AML-193 (cell line): ENCODE results near the gene TSPAN16.
"Not testable (repeated sequence)": the region's sequence is repeated elsewhere in the genome, so short reads cannot be mapped to it uniquely, and the experiment has no call there.

Experiments
- DNase-seq, 2 experiments: peaks; one replicate each; lab custom pipeline; 2025; lab: John Stamatoyannopoulos, UW

Gene TSPAN16

GRCh38 chr19:11320278-11320995 is 24.5 kb downstream of the TSPAN16 start:
- peak; percentile 38 for DNase-seq

GRCh38 chr19:11321191-11322126 is 25.5 kb downstream of the TSPAN16 start:
- DNase-seq = no peak

GRCh38 chr19:11322269-11323024 is 26.5 kb downstream of the TSPAN16 start:
- DNase-seq = peak; percentile 58 to 62

GRCh38 chr19:11323601-11324078 is 27.7 kb downstream of the TSPAN16 start:
- peak in 1 of 2 experiments; percentile 43 for DNase-seq

GRCh38 chr19:11324079-11324661 is 28.2 kb downstream of the TSPAN16 start:
- DNase-seq = peak; percentile 99 to 100

GRCh38 chr19:11324748-11325389 is 28.9 kb downstream of the TSPAN16 start:
- DNase-seq = no peak

GRCh38 chr19:11325544-11325943 is 29.6 kb downstream of the TSPAN16 start:
- DNase-seq = no peak

- no peak for DNase-seq
These were observed 34.2 kb downstream of the TSPAN16 start for GRCh38 chr19:11330127-11330526.

- DNase-seq = no peak
These were observed 35.5 kb downstream of the TSPAN16 start for GRCh38 chr19:11331502-11331901.

GRCh38 chr19:11332822-11333221 is 36.9 kb downstream of the TSPAN16 start:
- DNase-seq = no peak

- DNase-seq = not testable (repeated sequence)
These were observed 37.9 kb downstream of the TSPAN16 start for GRCh38 chr19:11333838-11334237.

GRCh38 chr19:11335449-11336146 is 39.6 kb downstream of the TSPAN16 start:
- no peak for DNase-seq

- DNase-seq = peak in 1 of 2 experiments; percentile 18
These were observed 41.1 kb downstream of the TSPAN16 start for GRCh38 chr19:11337080-11337479.

- DNase-seq = no peak
These were observed 42.2 kb downstream of the TSPAN16 start for GRCh38 chr19:11338121-11338520.

GRCh38 chr19:11338569-11339253 is 42.8 kb downstream of the TSPAN16 start:
- no peak for DNase-seq

- peak; percentile 76 to 81 for DNase-seq
These were observed 43.5 kb downstream of the TSPAN16 start, which contains the start of gene RAB3D for GRCh38 chr19:11339254-11340098. Gene RAB3D (minus strand): TSS chr19:11339657. CDS start chr19:11337399, 2,258 bp downstream.

GRCh38 chr19:11340099-11340467 is 44.1 kb downstream of the TSPAN16 start:
- not testable (repeated sequence) for DNase-seq

- DNase-seq = no peak
These were observed 46.5 kb downstream of the TSPAN16 start for GRCh38 chr19:11342429-11342828.
